Stromal cell of bone marrow (primary cell): Measurements from ENCODE around the gene PCDHGA5.
"Not testable (repeated sequence)": the region's sequence is repeated elsewhere in the genome, so short reads cannot be mapped to it uniquely, and the experiment has no call there.

ENCODE experiments used
- DNase-seq: peaks from one replicate; pipeline ENCODE4 v3.0.0-alpha.2; 2012; ENCODE audit warnings: low read depth

The PCDHGA5 gene

GRCh38 chr5:141387557-141388311, 23.8 kb downstream of the PCDHGA5 start, which contains the start of gene PCDHGB4:
PCDHGB4 (plus strand) TSS chr5:141387698; CDS start chr5:141387885, 187 bp downstream.
- not testable (repeated sequence) for DNase-seq

- no peak for DNase-seq
Observed at GRCh38 chr5:141388661-141389060, 24.7 kb downstream of the PCDHGA5 start.

- DNase-seq = no peak
Observed at GRCh38 chr5:141389153-141390042, 25.4 kb downstream of the PCDHGA5 start.

- DNase-seq = no peak
Observed at GRCh38 chr5:141392429-141393198, 28.7 kb downstream of the PCDHGA5 start, which contains the start of gene PCDHGA8. PCDHGA8 (plus strand) TSS chr5:141392633; CDS start chr5:141392814, 181 bp downstream.

GRCh38 chr5:141393267-141393666, 29.3 kb downstream of the PCDHGA5 start:
- no peak for DNase-seq

DNA sequence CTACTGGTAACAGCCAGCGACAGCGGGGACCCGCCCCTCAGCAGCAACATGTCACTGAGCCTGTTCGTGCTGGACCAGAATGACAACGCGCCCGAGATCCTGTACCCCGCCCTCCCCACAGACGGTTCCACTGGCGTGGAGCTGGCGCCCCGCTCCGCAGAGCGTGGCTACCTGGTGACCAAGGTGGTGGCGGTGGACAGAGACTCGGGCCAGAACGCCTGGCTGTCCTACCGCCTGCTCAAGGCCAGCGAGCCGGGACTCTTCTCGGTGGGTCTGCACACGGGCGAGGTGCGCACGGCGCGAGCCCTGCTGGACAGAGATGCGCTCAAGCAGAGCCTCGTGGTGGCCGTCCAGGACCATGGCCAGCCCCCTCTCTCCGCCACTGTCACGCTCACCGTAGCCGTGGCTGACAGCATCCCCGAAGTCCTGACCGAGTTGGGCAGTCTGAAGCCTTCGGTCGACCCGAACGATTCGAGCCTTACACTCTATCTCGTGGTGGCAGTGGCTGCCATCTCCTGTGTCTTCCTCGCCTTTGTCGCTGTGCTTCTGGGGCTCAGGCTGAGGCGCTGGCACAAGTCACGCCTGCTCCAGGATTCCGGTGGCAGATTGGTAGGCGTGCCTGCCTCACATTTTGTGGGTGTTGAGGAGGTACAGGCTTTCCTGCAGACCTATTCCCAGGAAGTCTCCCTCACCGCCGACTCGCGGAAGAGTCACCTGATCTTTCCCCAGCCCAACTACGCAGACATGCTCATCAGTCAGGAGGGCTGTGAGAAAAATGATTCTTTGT, 30.6 kb downstream of the PCDHGA5 start:
- not testable (repeated sequence) for DNase-seq

- DNase-seq = not testable (repeated sequence)
Observed at GRCh38 chr5:141397756-141398551, 34.0 kb downstream of the PCDHGA5 start, which contains the start of gene PCDHGB5. PCDHGB5 (plus strand) TSS chr5:141397947; CDS start chr5:141398128, 181 bp downstream.

DNA sequence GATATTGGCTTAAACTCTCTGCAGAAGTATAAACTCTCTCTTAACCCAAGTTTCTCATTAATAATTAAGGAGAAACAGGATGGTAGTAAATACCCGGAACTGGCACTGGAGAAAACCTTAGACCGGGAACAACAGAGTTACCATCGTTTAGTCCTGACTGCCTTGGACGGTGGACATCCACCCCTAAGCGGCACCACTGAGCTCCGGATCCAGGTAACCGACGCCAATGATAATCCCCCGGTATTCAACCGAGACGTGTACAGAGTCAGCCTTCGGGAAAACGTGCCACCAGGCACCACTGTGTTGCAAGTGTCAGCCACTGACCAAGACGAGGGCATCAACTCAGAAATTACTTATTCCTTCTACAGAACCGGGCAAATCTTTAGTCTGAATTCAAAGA, 34.6 kb downstream of the PCDHGA5 start:
- DNase-seq = no peak

DNA sequence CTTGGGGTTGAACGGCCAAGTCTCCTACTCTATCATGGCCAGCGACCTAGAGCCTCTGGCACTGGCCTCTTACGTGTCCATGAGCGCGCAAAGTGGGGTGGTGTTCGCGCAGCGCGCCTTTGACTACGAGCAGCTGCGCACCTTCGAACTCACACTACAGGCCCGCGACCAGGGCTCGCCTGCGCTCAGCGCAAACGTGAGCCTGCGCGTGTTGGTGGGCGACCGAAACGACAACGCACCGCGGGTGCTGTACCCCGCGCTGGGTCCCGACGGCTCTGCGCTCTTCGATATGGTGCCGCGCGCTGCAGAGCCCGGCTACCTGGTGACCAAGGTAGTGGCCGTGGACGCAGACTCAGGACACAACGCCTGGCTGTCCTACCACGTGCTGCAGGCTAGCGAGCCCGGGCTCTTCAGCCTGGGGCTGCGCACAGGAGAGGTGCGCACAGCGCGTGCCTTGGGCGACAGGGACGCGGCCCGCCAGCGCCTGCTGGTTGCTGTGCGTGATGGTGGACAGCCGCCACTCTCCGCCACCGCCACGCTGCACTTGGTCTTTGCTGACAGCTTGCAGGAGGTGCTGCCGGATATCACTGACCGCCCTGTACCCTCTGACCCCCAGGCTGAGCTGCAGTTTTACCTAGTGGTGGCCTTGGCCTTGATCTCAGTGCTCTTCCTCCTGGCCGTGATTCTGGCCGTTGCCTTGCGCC, 35.7 kb downstream of the PCDHGA5 start:
- no peak for DNase-seq

DNA sequence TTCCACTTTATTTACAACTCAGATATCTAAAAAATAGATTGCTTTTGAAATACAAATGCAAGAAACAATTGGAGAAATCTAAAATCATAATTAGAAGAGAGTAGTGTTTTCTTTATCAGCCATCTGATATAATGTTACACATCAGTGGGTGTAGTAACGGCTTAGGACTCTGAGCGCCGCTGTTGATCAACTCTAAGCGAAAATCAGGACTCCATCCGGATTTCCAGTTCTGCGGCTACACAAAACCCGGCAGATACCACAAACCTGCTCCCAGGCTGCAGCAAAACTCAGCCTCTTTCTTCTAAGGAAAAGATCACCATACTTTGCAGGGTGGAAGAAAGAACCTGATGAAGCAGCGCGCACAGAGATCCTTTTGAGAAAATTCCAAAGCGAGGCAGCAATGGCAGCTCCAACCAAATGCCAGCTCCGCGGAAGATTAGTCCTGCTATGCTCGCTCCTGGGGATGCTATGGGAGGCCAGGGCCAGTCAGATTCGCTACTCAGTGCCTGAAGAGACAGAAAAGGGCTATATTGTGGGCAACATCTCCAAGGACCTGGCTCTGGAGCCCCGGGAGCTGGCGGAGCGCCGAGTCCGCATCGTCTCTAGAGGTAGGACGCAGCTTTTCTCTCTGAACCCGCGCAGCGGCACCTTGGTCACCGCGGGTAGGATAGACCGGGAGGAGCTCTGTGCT, 38.7 kb downstream of the PCDHGA5 start, which contains the start of gene PCDHGA9:
TSS of gene PCDHGA9 (plus strand) at position 226 of the 691 bp plus-strand sequence. CDS start at position 401, 175 bp downstream.
- no peak for DNase-seq

- no peak for DNase-seq
Observed at GRCh38 chr5:141403387-141403786, 39.4 kb downstream of the PCDHGA5 start.

DNA sequence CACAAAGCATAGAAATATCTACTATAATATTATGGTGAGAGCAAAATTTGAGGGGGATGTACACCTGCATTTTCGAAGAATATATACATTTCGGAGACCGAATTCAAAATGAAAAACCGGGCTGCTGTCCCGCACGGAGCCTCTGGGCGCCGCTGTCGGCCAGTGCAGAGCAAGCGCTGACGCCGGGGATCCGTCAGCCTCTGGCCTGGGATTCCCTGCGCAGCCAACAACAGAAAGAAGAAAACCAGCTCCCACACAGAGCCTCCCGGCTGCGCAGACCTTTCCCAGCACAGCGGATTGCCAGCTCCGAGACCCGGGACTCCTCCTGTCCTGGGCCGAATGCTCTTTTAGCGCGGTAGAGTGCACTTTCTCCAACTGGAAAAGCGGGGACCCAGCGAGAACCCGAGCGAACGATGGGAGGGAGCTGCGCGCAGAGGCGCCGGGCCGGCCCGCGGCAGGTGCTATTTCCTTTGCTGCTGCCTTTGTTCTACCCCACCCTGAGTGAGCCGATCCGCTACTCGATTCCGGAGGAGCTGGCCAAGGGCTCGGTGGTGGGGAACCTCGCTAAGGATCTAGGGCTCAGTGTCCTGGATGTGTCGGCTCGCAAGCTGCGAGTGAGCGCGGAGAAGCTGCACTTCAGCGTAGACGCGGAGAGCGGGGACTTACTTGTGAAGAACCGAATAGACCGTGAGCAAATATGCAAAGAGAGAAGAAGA, 44.0 kb downstream of the PCDHGA5 start, which contains the start of gene PCDHGB6:
TSS of gene PCDHGB6 (plus strand) at position 232 of the 716 bp plus-strand sequence. CDS start at position 414, 182 bp downstream.
- DNase-seq = not testable (repeated sequence)

GRCh38 chr5:141409598-141410306, 45.8 kb downstream of the PCDHGA5 start:
- DNase-seq = no peak

DNA sequence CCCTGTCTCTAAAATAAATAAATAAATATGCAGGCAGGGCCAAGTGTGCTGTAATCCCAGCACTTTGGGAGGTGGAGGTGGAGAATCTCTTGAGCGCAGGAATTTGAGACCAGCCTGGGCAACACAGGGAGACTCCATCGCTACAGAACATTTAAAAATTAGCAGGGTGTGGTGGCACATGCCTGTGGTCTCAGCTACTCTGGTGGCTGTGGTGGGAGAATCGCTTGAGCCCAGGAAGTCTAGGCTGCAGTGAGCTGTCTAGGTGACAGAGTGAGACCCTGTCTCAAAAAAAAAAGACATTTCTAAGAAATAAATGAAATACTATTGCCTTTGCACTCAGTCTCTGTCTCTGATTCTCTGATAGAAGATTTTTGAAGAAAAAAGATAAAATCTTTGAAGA, 47.6 kb downstream of the PCDHGA5 start:
- DNase-seq = no peak

- DNase-seq = peak; percentile 51
Observed at GRCh38 chr5:141412854-141413539, 49.0 kb downstream of the PCDHGA5 start, which contains the start of gene PCDHGA10. PCDHGA10 (plus strand) TSS chr5:141412987; CDS start chr5:141413176, 189 bp downstream.

DNA sequence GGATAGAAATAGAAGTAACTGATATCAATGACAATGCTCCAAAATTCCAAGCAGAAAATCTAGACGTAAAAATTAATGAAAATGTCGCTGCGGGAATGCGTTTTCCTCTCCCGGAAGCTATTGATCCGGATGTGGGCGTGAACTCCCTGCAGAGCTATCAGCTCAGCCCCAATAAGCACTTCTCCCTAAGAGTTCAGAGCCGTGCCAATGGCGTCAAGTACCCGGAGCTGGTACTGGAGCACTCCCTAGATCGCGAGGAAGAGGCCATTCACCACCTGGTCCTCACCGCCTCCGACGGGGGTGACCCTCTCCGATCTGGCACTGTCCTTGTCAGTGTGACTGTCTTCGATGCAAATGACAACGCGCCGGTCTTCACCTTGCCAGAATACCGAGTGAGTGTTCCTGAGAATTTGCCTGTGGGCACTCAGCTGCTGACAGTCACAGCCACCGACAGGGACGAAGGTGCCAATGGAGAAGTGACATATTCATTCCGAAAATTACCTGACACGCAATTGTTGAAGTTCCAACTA, 49.6 kb downstream of the PCDHGA5 start:
- DNase-seq = no peak
